Keratinocyte (primary cell): ENCODE measurements around the gene MFAP1.

ENCODE experiments used
- CTCF ChIP-seq, 3 experiments: IDR thresholded peaks in 1 of 3; conservative IDR thresholded peaks in 1 of 3; optimal IDR thresholded peaks in 1 of 3; 2 replicates in 2 of 3; 3 replicates in 1 of 3; pipeline versions ENCODE3 to v1.5.1; 2011; ENCODE audit warnings: low read length in 3 of 3, mild to moderate bottlenecking in 3 of 3, moderate library complexity in 2 of 3, control low read depth in 1 of 3, inconsistent platforms in 1 of 3; ENCODE audit not compliant: insufficient read depth in 2 of 3; ENCODE audit errors: extremely low read depth in 1 of 3
- EZH2 ChIP-seq: IDR thresholded peaks from one replicate; pipeline ENCODE4 v1.6.1; 2012; ENCODE audit warnings: inconsistent platforms, mild to moderate bottlenecking, low read length, moderate library complexity

- TF ChIP-seq CTCF (optimal IDR thresholded peaks at IDR 0.05 in 1 of 3, IDR thresholded peaks at IDR 0.05 in 1 of 3, conservative IDR thresholded peaks at IDR 0.05 in 1 of 3; ENCODE audit: extremely low read depth in 1 of 3, insufficient read depth in 2 of 3, low read length in 3 of 3) (no peak), EZH2 (no peak)
Observed at GRCh38 chr15:43821505-43821904, 3.0 kb downstream of the MFAP1 start.
